NCI-H460 (cell line): ENCODE data around the gene SDF4. TPM values are rescaled to one million over a fixed set of nuclear protein-coding genes. Genes with fewer than 3 reads are reported as not detected.
"Not testable (repeated sequence)": the region's sequence is repeated elsewhere in the genome, so short reads cannot be mapped to it uniquely, and the experiment has no call there.

ENCODE experiments used
- DNase-seq: peaks from one replicate; pipeline ENCODE4 v3.0.0-alpha.2; 2016; ENCODE audit warnings: low read depth; ENCODE audit errors: extremely low read depth
- total RNA-seq: library from RNA; depleted of rRNA; stranded (reverse); fragments of >200 nt; shearing (Covaris generic); gene quantifications from 2 replicates; pipeline ENCODE4 v1.2.3, GENCODE V29; 2014

Gene SDF4
- total RNA-seq, 1 experiment from 2014 or later, result 83.6 TPM

DNA sequence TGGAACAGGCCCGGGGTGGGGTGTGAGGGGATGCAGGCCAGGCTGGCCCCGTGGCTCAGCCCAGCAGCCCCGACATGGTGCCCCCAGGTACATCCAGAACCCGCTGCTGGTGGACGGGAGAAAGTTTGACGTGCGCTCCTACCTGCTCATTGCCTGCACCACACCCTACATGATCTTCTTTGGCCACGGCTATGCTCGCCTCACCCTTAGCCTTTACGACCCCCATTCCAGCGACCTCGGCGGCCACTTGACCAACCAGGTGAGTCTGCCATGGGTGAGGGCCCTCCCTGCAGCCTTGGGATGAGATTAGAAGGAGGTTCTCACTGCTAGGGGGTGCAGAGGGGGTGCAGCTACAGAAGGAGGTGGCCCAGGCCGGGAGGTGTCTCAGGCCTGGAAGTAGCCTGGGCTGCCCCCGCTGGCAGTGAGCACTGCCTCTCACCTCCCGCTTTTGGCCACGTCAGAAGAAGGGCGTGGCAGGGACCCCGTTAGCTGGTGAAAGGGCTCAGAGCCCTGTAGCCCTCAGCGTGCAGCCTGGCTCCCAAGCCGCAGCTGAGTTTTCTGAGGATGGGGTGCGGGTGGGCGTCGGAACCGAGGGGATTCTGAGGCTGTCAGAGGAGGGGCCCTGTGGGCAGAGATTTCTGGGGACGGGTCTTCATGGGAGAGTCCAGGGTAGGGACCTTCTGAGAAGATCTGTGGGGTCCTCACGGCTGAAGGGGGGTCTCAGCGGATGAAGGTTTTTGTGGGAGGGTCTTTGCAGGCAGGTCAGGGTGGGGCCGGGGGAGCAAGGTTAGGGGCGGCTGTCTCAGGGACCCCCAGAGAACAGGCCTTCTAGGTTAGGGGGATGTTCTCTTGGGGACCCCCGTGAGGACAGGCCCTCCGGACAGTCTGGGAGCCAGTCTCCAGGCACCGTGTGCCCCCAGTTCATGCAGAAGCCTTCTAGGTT, 47.7 kb downstream of the SDF4 start:
- no peak for DNase-seq

DNA sequence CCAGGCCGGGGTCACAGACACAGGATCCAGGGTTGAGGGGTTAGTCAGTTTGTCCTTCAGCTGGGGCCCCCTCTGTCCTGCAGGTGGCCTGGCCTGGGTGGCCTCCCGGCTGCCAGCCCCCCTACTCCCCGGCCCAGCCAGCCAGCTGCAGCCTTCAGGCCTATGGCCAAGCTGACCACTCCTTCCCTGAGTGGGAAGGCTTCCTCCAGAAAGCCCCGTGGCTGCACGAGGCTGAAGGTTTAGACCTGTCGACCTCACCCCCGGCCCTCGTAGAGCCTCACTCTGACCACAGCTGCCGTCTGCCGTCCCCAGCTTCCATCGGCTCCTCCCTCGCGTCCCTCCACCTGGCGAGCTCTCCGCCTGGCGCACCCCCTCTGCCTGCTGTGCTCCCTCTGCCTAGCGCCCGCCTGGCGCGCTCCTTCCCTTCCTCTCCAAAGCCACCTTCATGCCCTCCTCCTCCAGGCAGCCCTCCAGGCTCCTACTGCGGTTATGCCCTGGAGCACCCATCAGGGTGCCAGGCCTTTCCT, 48.5 kb downstream of the SDF4 start:
- DNase-seq, result no peak

DNA sequence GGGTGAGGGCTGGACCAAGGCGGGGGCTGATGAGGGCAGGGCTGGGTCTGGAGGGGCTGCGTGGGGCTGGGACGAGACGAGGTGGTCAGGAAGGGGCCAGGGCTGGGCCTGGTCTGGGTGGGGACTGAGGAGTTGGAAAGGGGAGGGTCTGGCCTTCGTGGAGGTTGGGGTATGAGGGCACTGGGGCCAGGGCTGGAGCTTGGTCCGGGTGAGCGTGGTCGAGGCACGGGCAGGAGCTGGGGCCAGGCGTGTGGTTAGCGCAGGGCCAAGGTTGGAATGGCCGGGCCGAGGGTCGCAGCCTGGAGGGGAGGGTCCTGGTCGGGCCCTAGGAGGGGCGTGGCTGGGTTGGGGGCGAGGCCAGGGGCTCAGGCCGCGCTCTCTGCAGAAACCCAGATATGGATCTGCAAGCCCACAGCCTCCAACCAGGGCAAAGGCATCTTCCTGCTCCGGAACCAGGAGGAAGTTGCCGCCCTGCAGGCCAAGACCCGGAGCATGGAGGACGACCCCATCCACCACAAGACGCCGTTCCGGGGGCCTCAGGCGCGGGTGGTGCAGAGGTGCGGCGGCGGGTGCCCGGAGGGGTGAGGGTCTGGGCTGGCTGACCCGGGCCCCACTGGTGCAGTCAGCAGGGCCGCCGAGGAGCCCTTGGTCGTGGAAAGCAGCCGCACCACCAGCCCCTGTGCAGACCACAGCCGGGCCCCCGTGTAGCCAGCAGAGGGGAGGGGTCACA, 49.1 kb downstream of the SDF4 start:
- no peak for DNase-seq

DNA sequence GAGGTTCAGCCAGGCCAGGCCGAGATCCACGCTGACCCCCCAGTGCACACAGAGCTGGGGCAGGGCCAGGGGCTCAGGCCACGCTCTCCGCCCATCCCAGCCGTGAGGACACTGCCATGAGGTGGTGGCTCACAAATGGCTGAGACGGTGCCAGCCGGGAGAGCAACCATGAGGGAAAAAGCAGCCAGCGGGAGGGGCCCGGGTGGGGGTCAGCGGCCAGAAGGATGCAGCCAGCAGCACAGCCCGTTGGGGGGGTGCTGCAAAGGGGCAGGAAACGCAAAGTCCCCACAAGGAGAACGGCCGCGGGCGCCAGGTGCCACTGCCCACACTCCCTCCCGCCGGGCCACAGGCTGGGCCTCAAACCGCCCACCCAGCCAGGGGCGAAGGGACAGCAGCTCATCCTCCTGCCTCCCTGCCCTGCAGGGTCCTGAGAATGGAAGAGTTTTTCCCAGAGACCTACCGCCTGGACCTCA, 49.8 kb downstream of the SDF4 start:
- DNase-seq, result no peak

DNA sequence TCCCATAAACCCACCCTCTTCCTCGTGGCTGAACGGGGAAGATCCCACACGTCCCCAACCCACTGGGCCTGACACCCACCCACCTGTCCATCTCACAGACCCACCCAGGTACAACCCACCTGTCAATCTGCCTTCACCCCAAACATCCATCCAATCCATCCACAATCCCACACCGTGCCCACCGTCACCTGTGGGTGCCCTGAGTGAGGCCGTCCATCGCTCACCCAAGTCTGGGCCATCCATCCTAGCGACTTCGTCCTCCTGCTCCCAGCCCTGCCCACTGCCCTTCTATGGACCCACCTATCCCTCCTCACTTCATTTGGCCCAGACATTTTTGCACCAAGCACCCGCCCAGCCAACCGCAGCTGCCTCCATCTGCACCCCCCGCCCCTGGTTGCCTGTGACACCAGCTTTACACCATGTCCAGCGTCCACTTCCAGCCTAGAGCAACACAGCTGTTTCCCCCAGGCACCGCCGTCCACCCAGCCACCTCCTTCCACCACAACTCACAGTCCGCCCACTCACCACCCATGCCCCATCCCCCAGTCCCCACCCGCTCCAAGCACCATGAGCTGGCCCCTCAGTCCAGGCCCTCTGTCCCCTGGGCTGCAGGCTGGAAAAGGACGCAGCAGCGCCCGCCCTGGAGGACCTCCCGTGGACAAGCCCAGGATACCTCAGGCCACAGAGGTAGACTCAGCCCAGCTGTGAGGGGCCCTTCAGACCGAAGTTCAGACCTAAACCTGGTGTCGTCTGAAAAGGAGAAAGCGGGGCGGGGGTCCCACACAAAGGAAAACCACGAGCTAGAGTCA, 50.5 kb downstream of the SDF4 start:
- no peak for DNase-seq

DNA sequence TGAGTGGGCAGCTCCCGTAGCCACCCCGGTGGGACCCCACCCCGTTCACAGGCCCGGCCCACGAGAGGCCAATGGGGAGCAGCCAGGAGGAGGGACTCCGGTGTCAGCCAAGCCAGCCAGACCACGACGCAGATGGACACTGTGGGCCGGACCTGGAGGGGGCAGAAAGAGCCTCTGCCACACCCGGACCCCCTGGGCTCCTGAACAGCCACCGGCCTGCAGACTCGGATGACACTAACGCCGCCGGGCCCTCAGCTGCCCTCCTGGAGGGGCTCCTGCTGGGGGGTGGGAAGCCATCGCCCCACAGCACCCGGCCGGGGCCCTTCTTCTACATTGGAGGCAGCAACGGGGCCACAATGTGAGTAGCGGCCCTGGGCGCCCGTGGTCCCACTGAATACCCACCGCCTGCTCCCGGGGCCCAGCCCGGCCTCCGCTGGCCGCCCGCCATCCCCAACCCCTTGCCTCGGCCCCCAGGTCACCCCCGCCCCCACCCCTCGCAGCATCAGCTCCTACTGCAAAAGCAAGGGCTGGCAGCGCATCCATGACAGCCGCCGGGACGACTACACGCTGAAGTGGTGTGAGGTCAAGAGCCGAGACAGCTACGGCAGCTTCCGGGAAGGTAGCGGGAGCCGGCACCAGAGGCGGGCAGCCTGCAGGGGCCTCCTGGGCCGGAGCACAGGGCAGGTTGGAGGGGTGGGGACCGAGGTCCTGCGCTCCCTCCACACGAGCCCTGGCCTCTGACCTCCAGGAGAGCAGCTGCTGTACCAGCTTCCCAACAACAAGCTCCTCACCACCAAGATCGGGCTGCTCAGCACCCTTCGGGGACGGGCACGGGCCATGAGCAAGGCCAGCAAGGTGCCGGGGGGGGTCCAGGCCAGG, 51.6 kb downstream of the SDF4 start:
- DNase-seq, result no peak

DNA sequence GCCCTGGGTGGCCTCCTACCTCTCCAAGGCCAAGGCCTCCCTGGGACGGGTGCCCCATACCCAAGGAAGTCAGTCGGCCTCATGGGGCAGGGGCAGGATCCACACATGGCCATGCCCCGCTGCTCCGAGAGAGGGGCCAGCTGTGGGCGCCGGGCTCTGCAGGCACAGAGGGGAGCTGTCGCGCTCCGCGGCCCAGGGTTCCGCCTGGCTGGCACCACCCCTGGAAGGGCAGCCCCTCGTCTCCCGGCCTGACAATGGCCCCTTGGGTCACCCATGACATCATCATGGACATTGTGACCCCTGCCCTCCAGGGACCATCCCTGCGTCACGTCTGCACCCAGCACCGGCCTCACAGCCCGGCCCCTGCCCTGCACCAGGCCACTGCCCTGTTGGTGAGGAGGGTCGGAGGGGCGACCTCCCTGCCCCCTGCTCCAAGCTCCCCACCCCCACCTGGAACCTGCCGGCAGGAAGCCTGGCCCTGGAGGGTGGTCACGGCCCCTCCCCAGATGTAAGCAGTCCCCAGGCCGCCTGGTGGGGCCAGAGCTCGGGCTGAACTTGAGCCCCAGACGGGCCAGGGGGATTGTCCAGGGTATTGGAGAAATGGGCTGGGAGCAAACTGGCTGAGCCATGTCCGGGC, 52.3 kb downstream of the SDF4 start:
- DNase-seq, result no peak

DNA sequence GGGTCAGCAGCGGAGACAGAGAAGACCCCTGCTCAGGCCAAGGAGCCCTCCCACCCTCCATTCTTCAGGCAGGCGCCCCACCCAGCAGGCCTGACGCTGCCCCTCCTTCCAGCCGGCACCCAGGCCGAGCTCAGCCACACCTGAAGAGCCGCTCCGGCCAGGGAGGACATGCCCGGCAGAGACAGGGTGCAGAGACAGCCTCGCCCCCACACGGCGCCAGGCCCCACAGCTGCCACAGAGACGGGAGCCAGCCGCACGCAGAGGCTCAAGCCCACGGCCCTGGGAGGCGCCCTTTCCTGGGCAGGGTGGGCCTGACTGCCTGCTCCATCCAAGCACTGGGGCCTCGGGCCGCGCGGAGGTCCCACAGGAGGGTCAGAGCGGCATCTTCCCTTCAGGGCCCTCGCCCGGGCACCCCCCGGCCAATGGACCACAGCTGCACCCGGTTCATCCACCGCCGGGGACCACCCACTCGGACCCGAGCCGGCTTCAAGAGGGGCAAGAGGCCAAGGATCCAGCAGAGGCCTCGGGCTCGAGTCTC, 52.9 kb downstream of the SDF4 start:
- DNase-seq, result no peak

DNA sequence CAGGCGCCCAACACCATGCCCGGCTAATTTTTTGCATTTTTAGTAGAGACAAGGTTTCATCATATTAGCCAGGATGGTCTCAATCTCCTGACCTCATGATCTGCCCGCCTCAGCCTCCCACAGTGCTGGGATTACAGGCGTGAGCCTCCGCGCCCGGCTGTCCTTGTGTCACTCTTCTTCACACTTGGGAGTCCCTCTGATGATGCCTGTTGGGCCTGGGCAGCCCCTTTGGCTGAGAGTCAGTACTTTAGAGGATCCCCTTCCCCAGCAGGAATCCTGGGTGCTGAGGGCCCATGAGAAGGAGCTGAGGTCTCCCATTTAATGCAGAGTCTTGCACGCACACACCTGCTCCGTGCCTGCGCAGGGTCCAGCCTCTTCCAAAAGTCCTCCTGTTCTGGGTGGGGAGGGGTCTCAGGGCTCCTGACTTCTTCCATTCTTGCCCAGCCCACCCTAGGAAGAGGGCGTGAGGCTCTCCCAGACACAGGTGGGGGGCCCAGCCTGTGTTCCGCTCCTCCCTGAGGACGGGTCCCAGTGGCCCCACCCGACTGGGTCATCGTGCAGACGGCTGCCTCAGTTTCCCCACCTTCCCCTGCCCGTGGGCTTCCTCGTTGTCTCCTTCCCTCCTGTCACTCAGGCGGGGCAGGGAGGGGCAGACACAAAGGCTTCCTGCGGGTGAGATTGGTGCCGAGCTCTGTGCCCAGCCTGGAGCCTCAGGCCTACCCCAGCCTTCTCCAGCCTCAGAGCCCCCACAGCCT, 54.2 kb downstream of the SDF4 start:
- no peak for DNase-seq

DNA sequence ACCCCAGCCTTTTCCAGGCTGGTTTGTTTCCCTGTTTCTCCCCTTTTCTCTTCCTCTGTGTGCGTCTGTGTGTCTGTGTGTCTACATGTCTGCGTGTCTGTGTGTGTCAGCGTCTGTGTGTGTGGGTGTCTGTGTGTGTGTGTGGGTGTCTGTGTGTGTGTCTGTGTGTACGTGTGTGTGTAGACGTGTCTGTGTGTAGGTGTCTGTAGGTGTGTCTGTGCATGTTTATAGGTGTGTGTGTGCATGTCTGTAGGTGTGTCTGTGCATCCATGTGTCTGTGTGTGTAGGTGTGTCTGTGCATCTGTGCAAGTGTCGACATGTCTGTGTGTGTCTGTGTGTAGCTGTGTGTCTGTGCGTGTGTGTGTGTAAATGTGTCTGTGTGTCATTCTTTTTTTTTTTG, 54.9 kb downstream of the SDF4 start:
- no peak for DNase-seq

DNA sequence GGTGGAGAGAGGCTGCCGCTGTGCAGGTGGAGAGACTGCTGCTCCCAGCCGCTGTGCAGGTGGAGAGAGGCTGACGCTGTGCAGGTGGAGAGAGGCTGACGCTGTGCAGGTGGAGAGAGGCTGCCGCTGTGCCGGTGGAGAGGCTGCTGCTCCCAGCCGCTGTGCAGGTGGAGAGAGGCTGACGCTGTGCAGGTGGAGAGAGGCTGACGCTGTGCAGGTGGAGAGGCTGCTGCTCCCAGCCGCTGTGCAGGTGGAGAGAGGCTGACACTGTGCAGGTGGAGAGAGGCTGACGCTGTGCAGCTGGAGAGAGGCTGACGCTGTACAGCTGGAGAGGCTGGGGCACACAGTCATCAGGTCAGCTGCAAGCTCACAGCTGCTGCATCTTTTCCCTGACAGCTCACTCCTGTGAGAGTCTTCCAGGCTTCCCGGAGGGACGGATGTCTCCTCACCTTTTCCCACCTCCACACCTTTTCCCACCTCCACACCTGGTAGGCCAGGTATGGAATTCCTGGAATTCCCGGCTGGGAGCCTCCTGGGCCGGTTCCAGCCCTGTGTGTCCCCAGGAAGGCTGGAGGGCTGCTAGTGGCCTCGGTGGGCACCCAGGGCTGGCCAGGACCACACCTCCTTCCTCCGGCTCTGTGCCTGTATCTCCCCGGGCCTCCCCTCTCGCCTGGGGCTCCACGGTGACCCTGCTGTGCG, 55.6 kb downstream of the SDF4 start:
- DNase-seq, result not testable (repeated sequence)

DNA sequence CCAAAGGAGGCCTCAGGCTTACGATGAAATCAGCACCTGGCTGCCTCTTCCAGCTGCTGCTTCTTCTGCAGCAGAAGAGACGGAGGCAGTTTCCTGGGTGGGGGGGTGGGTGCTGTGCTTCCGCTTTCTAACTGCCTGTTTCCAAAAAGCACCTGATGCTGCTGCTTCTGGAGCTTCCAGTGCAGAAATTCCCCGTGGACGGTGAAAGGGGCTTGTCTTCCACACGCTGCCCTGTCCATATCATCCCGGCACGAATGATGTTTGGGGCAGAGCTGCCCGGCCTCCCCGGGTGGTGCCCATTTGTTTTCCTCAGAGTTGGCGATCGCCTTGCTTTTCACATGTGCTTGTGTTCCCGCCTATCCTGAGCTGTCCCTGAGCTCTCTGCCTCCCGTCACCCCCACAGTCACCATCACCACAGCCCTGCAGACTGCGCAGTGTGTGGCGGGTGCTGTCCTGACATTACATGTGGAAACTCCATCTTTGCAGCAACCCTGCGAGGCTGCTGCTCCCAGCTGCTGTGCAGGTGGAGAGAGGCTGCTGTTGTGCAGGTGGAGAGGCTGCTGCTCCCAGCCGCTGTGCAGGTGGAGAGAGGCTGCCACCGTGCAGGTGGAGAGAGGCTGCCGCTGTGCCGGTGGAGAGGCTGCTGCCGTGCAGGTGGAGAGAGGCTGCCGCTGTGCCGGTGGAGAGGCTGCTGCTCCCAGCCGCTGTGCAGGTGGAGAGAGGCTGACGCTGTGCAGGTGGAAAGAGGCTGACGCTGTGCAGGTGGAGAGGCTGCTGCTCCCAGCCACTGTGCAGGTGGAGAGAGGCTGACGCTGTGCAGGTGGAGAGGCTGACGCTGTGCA, 56.4 kb downstream of the SDF4 start:
- DNase-seq, result no peak

GRCh38 chr1:1173793-1174415, 57.9 kb downstream of the SDF4 start, which contains the start of gene TTLL10:
Gene TTLL10 (plus strand): TSS chr1:1173880. CDS start chr1:1179216, 5,336 bp downstream.
- no peak for DNase-seq

DNA sequence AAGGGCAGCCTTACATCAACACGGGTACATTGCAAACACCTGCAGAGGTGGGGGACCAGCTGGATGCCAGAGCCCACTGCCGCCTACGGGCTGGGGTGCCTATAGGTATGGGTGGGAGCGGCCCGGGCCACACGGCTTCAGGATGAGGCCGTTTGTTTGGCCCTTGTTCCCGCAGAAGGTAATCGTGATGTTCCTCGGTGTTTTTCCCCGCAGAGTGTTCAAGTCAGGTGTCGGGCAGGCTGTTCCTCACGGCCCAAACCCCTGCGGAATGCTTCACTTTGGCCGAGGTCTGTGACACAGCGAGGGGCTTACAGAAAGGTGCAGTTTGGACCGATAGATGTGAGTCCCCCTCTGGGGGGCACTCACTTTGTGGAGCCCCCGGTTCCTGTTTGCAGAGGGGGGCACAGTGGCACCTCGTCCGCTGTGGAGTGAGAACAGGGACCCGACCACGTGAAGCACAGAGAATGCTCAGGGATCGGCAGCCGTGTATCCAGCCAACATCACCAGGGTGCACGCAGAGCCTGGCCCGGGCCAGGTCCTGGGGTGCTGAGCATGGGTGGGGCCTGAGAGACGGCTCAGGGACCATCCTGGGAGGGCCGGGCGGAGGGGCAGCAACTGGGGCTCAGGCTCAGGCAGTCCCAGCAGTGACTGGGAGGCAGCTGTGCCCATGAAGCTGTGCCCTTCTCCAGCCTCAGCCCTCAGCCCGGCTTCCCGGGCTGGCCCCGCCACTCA, 58.6 kb downstream of the SDF4 start:
- no peak for DNase-seq

- DNase-seq, result no peak
These were observed 60.1 kb downstream of the SDF4 start for GRCh38 chr1:1171546-1172340.
